Gastrocnemius medialis (tissue), 4 donors: ENCODE results near the gene PRIM2.
"Not testable (repeated sequence)": the region's sequence is repeated elsewhere in the genome, so short reads cannot be mapped to it uniquely, and the experiment has no call there.

ENCODE experiments used
- CTCF ChIP-seq, 5 experiments: fragments of 450-650 bp in 3 of 5; fragments of 200-600 bp in 2 of 5; sonication (generic) in 2 of 5; IDR thresholded peaks in 4 of 5; conservative IDR thresholded peaks in 1 of 5; 1 replicate in 4 of 5; 2 replicates in 1 of 5; pipeline ENCODE4 v1.5.1; 2016 to 2019; ENCODE audit warnings: antibody characterized with exemption in 5 of 5, mild to moderate bottlenecking in 3 of 5, moderate library complexity in 3 of 5
- POLR2A ChIP-seq, 2 donors: fragments of 450-650 bp; IDR thresholded peaks; one replicate each; pipeline ENCODE4 v1.6.1; 2017; ENCODE audit warnings: antibody characterized with exemption in 2 of 2, mild to moderate bottlenecking in 2 of 2, moderate library complexity in 2 of 2

- TF ChIP-seq CTCF (IDR thresholded peaks at IDR 0.05 in 4 of 5, conservative IDR thresholded peaks at IDR 0.05 in 1 of 5); POLR2A (IDR thresholded peaks at IDR 0.05): not testable (repeated sequence)
These were observed 128.5 kb downstream of the PRIM2 start for GRCh38 chr6:57445790-57446468.
